ENCODE measurements around the gene USP47.

Gene USP47

DNA sequence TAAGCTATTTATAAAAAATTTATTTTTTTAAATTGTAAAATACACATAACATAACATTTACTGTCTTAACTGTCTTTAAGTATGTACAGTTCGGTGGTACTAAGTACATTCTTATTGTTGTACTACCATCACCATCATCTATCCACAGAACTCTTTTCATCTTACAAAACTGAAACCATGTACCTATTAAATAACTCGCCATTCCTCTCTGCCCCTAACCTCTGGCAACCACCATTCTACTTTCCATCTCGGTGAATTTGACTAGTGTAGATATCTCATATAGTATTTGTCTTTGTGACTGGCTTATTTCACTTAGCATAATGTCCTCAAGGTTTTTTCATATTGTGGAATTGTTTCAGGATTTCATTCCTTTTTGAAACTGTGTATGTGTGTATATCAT lies 22.6 kb downstream of the USP47 start:
- Histone ChIP-seq H4K20me1 (ENCODE audit: control insufficient read depth, insufficient read depth, low read depth, low read length) (no peaks in the 10 kb centered on the region), H3K27me3 (ENCODE audit: control insufficient read depth, low read length) (no peaks in the 10 kb centered on the region), H3K36me3 (ENCODE audit: control insufficient read depth, low read length) (peaks cover 9% of the 10 kb centered on the region), H3F3A (ENCODE audit: control insufficient read depth, insufficient read depth) (no peaks in the 10 kb centered on the region), H3K4me2 (ENCODE audit: low read length) (no peak overlapping the region), H3K79me2 (ENCODE audit: control insufficient read depth, low read length) (peaks cover 97% of the 10 kb centered on the region), H3K27ac (ENCODE audit: low read depth, low read length) (no peak overlapping the region), H3K9me3 (ENCODE audit: control insufficient read depth, insufficient read depth, low read length) (peaks cover 4% of the 10 kb centered on the region; the same call in 1 of the 2 replicates), H3K4me3 (ENCODE audit: low read length) (no peak overlapping the region), H3K9me2 (replicated peaks; ENCODE audit: control insufficient read depth, low read length) (no peaks in the 10 kb centered on the region), H3K4me1 (ENCODE audit: control insufficient read depth, low read length) (peaks cover 42% of the 10 kb centered on the region)
- TF ChIP-seq EZH2phosphoT487 (IDR thresholded peaks at IDR 0.05; ENCODE audit: borderline replicate concordance, low read length): no peak
- TF ChIP-seq, protein P1, sequence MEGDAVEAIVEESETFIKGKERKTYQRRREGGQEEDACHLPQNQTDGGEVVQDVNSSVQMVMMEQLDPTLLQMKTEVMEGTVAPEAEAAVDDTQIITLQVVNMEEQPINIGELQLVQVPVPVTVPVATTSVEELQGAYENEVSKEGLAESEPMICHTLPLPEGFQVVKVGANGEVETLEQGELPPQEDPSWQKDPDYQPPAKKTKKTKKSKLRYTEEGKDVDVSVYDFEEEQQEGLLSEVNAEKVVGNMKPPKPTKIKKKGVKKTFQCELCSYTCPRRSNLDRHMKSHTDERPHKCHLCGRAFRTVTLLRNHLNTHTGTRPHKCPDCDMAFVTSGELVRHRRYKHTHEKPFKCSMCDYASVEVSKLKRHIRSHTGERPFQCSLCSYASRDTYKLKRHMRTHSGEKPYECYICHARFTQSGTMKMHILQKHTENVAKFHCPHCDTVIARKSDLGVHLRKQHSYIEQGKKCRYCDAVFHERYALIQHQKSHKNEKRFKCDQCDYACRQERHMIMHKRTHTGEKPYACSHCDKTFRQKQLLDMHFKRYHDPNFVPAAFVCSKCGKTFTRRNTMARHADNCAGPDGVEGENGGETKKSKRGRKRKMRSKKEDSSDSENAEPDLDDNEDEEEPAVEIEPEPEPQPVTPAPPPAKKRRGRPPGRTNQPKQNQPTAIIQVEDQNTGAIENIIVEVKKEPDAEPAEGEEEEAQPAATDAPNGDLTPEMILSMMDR (IDR thresholded peaks at IDR 0.05; ENCODE audit: low read depth, low read length, poor library complexity, severe bottlenecking): no peak

DNA sequence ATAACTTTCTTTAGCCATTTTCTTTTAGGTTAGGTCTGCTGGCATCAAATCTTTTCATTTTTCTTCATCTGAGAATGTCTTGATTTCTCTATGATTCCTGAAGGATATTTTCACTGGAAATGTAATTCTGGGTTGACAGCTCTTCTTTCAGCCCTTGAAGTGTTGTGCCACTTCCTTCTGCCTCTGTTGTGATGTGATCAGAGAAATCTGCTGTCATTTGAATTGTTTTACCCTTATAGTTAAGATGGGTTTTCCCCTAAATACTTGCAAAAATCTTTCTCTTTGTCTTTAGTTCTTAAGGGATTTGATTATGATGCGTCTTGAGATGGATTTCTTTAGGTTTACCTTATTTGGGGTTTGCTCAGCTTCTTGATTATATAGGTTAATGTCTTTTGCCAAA lies 23.0 kb downstream of the USP47 start:
- TF ChIP-seq, protein P1 (IDR thresholded peaks at IDR 0.05; ENCODE audit: low read depth, low read length, poor library complexity, severe bottlenecking): no peak
- no peak for TF ChIP-seq EZH2phosphoT487 (IDR thresholded peaks at IDR 0.05; ENCODE audit: borderline replicate concordance, low read length)
- no peaks in the 10 kb centered on the region for H4K20me1 ChIP-seq (ENCODE audit: control insufficient read depth, insufficient read depth, low read depth, low read length)
- peak overlapping the region; percentile 59 for H3K4me2 ChIP-seq (ENCODE audit: low read length)

DNA sequence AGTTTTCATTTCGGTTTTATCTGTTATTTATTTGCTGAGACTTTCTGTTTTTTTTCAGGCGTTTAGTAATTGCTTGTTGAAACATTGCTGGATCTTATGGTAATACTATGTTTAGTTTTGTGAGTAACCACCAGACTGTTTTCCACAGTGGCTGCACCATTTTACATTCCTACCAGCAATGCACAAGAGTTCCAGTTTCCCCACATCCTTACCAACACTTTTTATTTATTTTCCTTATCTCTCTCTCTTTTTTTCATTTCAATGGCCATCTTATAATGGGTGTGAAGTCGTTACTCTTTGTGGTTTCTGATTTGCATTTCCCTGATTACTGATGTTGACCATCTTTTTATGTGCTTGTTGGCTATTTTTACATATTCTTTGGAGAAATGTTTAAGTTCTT lies 23.7 kb downstream of the USP47 start:
- Histone ChIP-seq H3K4me2 (ENCODE audit: low read length) (peak overlapping the region; percentile 59), H3K79me2 (ENCODE audit: control insufficient read depth, low read length) (peaks cover 98% of the 10 kb centered on the region), H3K4me3 (ENCODE audit: low read length) (peak overlapping the region; percentile 55), H3K27me3 (ENCODE audit: control insufficient read depth, low read length) (no peaks in the 10 kb centered on the region), H3K27ac (ENCODE audit: low read depth, low read length) (peak overlapping the region; percentile 12; the same call in 1 of the 2 replicates), H3K9me3 (ENCODE audit: control insufficient read depth, insufficient read depth, low read length) (peaks cover 4% of the 10 kb centered on the region; the same call in 1 of the 2 replicates), H4K20me1 (ENCODE audit: control insufficient read depth, insufficient read depth, low read depth, low read length) (no peaks in the 10 kb centered on the region), H3K9me2 (replicated peaks; ENCODE audit: control insufficient read depth, low read length) (no peaks in the 10 kb centered on the region), H3K36me3 (ENCODE audit: control insufficient read depth, low read length) (peaks cover 9% of the 10 kb centered on the region), H3K4me1 (ENCODE audit: control insufficient read depth, low read length) (peaks cover 48% of the 10 kb centered on the region), H3F3A (ENCODE audit: control insufficient read depth, insufficient read depth) (no peaks in the 10 kb centered on the region)
- TF ChIP-seq EZH2phosphoT487 (IDR thresholded peaks at IDR 0.05; ENCODE audit: borderline replicate concordance, low read length): no peak
- TF ChIP-seq, protein P1 (IDR thresholded peaks at IDR 0.05; ENCODE audit: low read depth, low read length, poor library complexity, severe bottlenecking): no peak

More for the DNA sequence above, 23.0 kb downstream of the USP47 start:
- H3K36me3 ChIP-seq (ENCODE audit: control insufficient read depth, low read length): peaks cover 9% of the 10 kb centered on the region
- H3K4me1 ChIP-seq (ENCODE audit: control insufficient read depth, low read length): peaks cover 47% of the 10 kb centered on the region
- peaks cover 4% of the 10 kb centered on the region; the same call in 1 of the 2 replicates for H3K9me3 ChIP-seq (ENCODE audit: control insufficient read depth, insufficient read depth, low read length)
- H3K27me3 ChIP-seq (ENCODE audit: control insufficient read depth, low read length): no peaks in the 10 kb centered on the region
- no peak overlapping the region for H3K27ac ChIP-seq (ENCODE audit: low read depth, low read length)
- H3K4me3 ChIP-seq (ENCODE audit: low read length): peak overlapping the region; percentile 55; the same call in 1 of the 2 replicates
- no peaks in the 10 kb centered on the region for H3K9me2 ChIP-seq (replicated peaks; ENCODE audit: control insufficient read depth, low read length)
- peaks cover 97% of the 10 kb centered on the region for H3K79me2 ChIP-seq (ENCODE audit: control insufficient read depth, low read length)
- no peaks in the 10 kb centered on the region for H3F3A ChIP-seq (ENCODE audit: control insufficient read depth, insufficient read depth)

Measured in DOHH2 (cell line).